HepG2 (cell line): ENCODE measurements around the gene ATP5F1E. TPM values are rescaled to one million over a fixed set of nuclear protein-coding genes. Genes with fewer than 3 reads are reported as not detected.

ENCODE experiments used
- ARNT2 ChIP-seq: sonication (generic); formaldehyde crosslinking; IDR thresholded peaks from 2 replicates; pipeline ENCODE4 v1.8.0; 2022; ENCODE audit warnings: mild to moderate bottlenecking, low read depth, missing genetic modification reagents, moderate library complexity
- CEBPB ChIP-seq: IDR thresholded peaks from 2 replicates; pipeline ENCODE4 v1.6.1; 2011; ENCODE audit warnings: low read depth, low read length, improper control_type of control experiment, borderline replicate concordance
- EP300 ChIP-seq, 3 experiments: sonication (generic) in 1 of 3; formaldehyde crosslinking in 1 of 3; IDR thresholded peaks; 2 replicates each; pipeline versions ENCODE4 v1.5.1 to v1.6.1; 2011 to 2020; ENCODE audit warnings: low read depth in 2 of 3, low read length in 2 of 3, borderline replicate concordance in 1 of 3, improper control_type of control experiment in 1 of 3, mild to moderate bottlenecking in 1 of 3, missing genetic modification reagents in 1 of 3, moderate library complexity in 1 of 3
- HDAC6 ChIP-seq: fragments of 200-600 bp; sonication (generic); IDR thresholded peaks from 2 replicates; pipeline ENCODE4 v1.7.0; 2017; ENCODE audit warnings: mild to moderate bottlenecking, antibody characterized with exemption, low read length, low read depth
- PPARG ChIP-seq: conservative IDR thresholded peaks from 2 replicates; pipeline ENCODE4 v1.6.1; 2016; ENCODE audit warnings: missing biosample characterization, missing genetic modification reagents
- STAT5B ChIP-seq: sonication (generic); formaldehyde crosslinking; IDR thresholded peaks from 2 replicates; pipeline ENCODE4 v1.4.0; 2020; ENCODE audit warnings: missing genetic modification reagents
- XRCC5 ChIP-seq: fragments of 200-400 bp; formaldehyde crosslinking; optimal IDR thresholded peaks from 2 replicates; pipeline ENCODE3; 2017; ENCODE audit warnings: mild to moderate bottlenecking, low read length
- YEATS4 ChIP-seq: sonication (generic); formaldehyde crosslinking; IDR thresholded peaks from 2 replicates; pipeline ENCODE4 v1.4.0; 2020; ENCODE audit warnings: missing genetic modification reagents, borderline replicate concordance
- ZNF598 ChIP-seq: sonication (generic); formaldehyde crosslinking; IDR thresholded peaks from 2 replicates; pipeline ENCODE4 v1.5.1; 2020; ENCODE audit warnings: mild to moderate bottlenecking, missing genetic modification reagents, borderline replicate concordance
- polyA plus RNA-seq, 8 experiments: library from polyadenylated mRNA; depleted of rRNA in 3 of 8; stranded (reverse) in 7 of 8; unstranded in 1 of 8; fragments of >200 nt; fragmentation: Illumina TruSeq in 4 of 8; extraction: Trizol in 4 of 8; gene quantifications; 2 replicates each; pipeline versions ENCODE4 v1.2.1 to v1.2.3, GENCODE V29; 2011 to 2016; ENCODE audit warnings: low read depth in 4 of 8, missing spikeins in 1 of 8, mixed read lengths in 1 of 8; ENCODE audit not compliant: insufficient read depth in 1 of 8
- total RNA-seq, 5 experiments: library from RNA; depleted of rRNA; stranded (reverse); fragments of >200 nt; fragmentation: Illumina TruSeq; extraction: Trizol; gene quantifications; 2 replicates each; pipeline ENCODE4 v1.2.3, GENCODE V29; 2016; ENCODE audit warnings: low read depth in 1 of 5
- TF ChIP-seq, protein P1 (sequence below): sonication (generic); formaldehyde crosslinking; IDR thresholded peaks from 2 replicates; pipeline ENCODE4 v1.4.0; 2020; ENCODE audit warnings: missing genetic modification reagents, borderline replicate concordance
- TF ChIP-seq, protein P2 (sequence below): fragments of 450-650 bp; IDR thresholded peaks from 2 replicates; pipeline ENCODE4 v1.6.1; 2017; ENCODE audit warnings: mild to moderate bottlenecking

ATP5F1E gene
- total and polyA plus RNA-seq, 2 of the 13 experiments (the other 11 are each of a cell fraction or from before 2014, with no cell fraction given), result 121 to 134 TPM

DNA sequence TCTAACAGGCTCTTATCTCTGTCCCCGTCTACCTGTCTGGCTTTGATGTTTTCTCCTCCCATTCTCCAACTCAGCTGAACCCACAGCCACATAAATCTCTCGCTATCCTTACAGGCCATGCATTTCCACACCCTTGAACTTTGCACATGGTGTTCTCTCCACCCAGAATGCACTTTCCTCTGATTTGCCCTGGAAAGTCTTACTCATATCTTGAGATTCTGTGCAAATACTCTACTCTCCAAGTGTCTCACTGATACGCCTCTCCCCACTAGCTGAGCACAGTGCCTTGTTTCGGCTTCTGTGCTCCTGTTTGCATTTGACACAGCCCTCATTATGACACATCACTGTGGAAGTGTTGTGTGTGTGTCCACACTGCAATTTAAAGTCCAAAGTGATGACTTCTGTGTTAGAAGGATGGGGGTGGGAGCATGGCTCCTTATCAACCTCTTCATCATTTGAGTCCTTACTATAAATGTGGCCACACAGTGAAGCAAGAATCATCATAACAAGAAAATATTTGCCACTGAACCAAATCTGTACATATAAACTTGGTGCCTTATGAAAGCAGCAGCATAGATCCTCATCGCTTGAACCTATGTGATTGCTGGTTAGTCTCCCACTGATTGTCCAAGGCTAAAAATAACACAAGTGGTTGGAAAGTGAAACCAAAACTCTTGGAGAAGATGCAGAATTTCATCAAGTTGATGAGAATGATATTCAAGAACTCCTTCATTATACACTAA lies 16.0 kb upstream of the ATP5F1E start (continued):
- TF ChIP-seq, protein P1, sequence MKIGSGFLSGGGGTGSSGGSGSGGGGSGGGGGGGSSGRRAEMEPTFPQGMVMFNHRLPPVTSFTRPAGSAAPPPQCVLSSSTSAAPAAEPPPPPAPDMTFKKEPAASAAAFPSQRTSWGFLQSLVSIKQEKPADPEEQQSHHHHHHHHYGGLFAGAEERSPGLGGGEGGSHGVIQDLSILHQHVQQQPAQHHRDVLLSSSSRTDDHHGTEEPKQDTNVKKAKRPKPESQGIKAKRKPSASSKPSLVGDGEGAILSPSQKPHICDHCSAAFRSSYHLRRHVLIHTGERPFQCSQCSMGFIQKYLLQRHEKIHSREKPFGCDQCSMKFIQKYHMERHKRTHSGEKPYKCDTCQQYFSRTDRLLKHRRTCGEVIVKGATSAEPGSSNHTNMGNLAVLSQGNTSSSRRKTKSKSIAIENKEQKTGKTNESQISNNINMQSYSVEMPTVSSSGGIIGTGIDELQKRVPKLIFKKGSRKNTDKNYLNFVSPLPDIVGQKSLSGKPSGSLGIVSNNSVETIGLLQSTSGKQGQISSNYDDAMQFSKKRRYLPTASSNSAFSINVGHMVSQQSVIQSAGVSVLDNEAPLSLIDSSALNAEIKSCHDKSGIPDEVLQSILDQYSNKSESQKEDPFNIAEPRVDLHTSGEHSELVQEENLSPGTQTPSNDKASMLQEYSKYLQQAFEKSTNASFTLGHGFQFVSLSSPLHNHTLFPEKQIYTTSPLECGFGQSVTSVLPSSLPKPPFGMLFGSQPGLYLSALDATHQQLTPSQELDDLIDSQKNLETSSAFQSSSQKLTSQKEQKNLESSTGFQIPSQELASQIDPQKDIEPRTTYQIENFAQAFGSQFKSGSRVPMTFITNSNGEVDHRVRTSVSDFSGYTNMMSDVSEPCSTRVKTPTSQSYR (CRISPR knock-in tag), result 0 out of 2 replicates have a peak, but pooled peaks have one; percentile 15
- no peak for TF ChIP-seq ARNT2 (CRISPR knock-in tag)
- peak; percentile 58; the same call in 1 of the 2 replicates for TF ChIP-seq PPARG (CRISPR knock-in tag)
- TF ChIP-seq STAT5B (CRISPR knock-in tag), result no peak
- peak; percentile 39 for TF ChIP-seq XRCC5
- no peak for TF ChIP-seq ZNF598 (CRISPR knock-in tag)
- TF ChIP-seq, protein P2, sequence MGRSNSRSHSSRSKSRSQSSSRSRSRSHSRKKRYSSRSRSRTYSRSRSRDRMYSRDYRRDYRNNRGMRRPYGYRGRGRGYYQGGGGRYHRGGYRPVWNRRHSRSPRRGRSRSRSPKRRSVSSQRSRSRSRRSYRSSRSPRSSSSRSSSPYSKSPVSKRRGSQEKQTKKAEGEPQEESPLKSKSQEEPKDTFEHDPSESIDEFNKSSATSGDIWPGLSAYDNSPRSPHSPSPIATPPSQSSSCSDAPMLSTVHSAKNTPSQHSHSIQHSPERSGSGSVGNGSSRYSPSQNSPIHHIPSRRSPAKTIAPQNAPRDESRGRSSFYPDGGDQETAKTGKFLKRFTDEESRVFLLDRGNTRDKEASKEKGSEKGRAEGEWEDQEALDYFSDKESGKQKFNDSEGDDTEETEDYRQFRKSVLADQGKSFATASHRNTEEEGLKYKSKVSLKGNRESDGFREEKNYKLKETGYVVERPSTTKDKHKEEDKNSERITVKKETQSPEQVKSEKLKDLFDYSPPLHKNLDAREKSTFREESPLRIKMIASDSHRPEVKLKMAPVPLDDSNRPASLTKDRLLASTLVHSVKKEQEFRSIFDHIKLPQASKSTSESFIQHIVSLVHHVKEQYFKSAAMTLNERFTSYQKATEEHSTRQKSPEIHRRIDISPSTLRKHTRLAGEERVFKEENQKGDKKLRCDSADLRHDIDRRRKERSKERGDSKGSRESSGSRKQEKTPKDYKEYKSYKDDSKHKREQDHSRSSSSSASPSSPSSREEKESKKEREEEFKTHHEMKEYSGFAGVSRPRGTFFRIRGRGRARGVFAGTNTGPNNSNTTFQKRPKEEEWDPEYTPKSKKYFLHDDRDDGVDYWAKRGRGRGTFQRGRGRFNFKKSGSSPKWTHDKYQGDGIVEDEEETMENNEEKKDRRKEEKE, result no peak
- no peak for TF ChIP-seq HDAC6
- TF ChIP-seq EP300 (IDR thresholded peaks at IDR 0.05; ENCODE audit: low read depth in 2 of 2, low read length in 2 of 2), result peak in 1 of 2 experiments; percentile 2; a peak in 1 of 4 replicates
- TF ChIP-seq EP300 (CRISPR knock-in tag; IDR thresholded peaks at IDR 0.05; ENCODE audit: borderline replicate concordance), result no peak
- TF ChIP-seq YEATS4 (CRISPR knock-in tag), result no peak
- TF ChIP-seq CEBPB, result peak; percentile 18; the same call in 1 of the 2 replicates
